GM12878 (cell line): ENCODE results near the gene SLC26A11.

Experiments used
- BCL11A ChIP-seq: IDR thresholded peaks from 2 replicates; pipeline ENCODE4 v1.6.1; 2011; ENCODE audit warnings: low read depth, low read length
- RFX5 ChIP-seq: IDR thresholded peaks from 2 replicates; pipeline ENCODE4 v1.6.1; 2011; ENCODE audit warnings: low read depth, low read length, improper control_type of control experiment

DNA sequence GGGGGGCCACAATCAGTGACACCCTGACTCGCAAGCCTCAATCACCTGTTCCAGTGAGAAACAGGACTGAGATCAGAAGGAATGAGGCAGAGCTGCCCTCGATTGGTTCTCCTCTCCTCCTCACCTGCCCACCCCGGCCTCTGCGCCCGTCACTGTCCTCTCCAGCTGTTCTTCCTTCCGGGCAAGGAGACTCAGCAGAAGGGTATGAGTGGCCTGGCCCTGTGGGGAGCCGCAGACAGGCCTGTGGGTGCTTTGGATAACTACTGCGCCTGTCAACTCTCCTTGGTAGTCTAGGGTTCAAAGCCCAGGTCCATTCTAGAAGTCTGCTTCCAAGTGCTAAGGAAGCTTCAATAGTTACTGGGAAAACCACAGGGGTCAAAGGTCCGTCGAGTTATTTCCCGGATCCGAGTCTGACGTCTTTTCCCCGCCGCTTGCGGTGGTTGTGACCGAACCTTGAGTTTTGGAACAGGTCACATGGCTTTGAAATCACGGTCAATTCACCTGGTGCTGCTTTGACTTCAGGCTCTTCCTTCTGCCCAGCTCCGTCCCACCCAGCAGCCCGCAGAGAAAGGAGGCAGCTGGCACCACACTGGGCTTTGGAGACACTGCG lies 42.1 kb upstream of the SLC26A11 start:
- TF ChIP-seq RFX5 (no peak), BCL11A (no peak)
